HG02970 (cell line): ENCODE data around the gene MYO1F.
"Not testable (repeated sequence)": the region's sequence is repeated elsewhere in the genome, so short reads cannot be mapped to it uniquely, and the experiment has no call there.

Experiments used
- ATAC-seq: cut with Tn5 transposase; IDR thresholded peaks from one replicate; pipeline ENCODE4 v1.9.1; 2021; ENCODE audit warnings: mild to moderate bottlenecking, moderate library complexity, moderate number of reproducible peaks; ENCODE audit not compliant: unreplicated experiment, low FRiP score

Gene MYO1F

DNA sequence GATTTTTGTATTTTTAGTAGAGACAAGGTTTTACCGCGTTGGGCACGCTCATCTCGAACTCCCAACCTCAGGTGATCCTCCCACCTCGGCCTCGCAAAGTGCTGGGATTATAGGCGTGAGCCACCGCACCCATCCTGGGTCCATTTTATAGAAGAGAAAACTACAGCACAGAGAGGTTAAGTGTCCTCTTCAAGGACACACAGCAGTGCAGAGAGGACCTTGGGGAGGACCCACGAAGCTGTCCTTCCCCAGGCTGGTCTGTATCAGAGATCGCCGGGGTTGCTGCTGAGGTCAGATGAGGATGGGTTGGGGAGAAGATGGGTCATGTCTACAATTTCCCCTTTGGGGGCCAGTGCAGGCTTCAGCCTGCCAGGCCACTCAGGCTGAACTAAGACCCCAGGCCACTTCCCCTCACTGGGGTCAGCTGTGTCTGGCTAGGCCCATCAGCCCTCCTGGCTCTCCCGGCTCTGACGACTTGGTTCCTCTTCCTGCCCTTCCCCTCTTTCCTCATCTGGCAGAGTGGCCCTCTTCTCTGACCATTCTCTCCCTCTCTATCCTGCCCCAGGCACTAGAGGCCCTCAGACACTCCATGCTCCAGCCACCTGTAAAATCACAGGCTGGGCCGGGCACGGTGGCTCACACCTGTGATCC is 9.6 kb downstream of the MYO1F start:
- no peak for ATAC-seq

DNA sequence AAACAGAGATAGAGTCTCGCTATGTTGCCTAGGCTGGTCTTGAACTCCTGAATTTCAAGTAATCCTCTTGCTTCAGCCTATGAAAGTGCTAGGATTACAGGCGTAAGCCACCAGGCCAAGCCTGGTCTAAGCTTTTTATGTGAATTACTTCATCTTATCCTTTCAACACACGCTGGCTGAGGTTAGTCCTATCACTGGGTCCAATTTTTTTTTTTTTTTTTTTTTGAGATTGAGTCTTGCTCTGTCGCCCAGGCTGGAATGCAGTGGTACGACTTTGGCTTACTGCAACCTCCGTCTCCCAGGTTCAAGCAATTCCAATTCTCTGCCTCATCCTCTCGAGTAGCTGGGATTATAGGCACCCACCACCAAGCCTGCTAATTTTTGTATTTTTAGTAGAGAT is 10.4 kb downstream of the MYO1F start:
- ATAC-seq = no peak

DNA sequence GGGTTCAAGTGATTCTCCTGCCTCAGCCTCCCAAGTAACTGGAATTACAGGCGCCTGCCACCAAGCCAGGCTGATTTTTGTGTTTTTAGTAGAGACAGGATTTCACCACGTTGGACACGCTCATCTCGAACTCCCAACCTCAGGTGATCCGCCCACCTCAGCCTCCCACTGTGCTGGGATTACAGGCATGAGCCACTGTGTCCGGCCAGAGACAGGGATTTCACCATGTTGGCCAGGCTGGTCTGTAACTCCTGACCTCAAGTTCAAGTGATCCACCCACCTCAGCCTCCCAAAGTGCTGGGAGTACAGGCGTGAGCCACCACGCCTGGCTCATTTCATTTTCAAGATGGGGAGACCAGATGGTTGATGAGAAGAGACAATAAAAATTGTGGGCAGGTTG is 12.4 kb downstream of the MYO1F start:
- not testable (repeated sequence) for ATAC-seq

DNA sequence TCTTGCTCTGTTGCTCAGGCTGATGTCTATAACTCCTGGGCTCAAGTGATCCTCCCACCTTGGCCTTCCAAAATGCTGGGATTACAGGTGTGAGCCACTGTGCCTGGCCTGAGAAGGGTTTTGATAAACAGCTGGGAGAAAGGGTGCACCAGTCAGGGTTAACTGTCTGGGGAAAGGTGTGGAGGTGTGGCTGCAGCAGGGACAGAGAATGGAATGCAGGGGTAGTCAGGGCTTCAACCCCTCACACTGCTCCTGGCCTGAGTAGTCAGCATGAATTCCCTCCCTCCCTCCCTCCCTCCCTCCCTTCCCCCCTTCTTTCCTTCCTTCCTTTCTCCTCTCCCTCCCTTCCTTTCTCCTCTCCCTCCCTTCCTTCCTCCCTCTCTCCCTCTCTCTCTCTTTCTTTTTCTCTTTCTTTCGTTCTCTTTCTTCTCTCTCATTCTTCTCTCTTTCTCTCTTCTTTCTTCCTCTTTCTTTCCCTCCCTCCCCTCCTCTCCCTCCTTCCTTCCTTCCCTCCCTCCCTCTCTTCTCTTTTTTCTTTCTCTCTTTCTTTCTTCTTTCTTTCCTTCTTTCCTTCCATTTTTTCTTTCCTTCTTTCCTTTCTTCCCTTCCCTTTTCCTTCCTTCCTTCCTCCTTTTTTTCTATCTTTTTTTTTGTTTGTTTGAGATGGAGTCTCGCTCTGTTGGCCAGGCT is 16.0 kb downstream of the MYO1F start:
- no peak for ATAC-seq

DNA sequence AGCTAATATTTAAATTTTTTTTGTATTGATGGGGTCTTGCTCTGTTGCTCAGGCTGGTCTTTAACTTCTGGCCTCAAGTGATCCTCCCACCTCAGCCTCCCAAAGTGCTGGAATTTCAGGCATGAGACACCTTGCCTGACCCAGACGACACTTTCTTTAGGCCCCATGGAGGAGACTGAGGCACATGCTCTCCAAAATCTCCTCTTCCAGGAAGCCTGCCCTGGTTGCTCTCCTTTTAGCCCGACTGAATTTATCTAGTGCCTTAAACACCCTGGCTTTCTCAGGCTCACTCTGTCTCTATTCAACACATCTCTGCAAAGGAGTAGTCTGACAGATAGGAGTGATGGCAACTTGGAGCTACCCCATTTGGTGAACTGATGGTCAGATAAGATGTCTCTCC is 18.9 kb downstream of the MYO1F start:
- ATAC-seq = no peak

DNA sequence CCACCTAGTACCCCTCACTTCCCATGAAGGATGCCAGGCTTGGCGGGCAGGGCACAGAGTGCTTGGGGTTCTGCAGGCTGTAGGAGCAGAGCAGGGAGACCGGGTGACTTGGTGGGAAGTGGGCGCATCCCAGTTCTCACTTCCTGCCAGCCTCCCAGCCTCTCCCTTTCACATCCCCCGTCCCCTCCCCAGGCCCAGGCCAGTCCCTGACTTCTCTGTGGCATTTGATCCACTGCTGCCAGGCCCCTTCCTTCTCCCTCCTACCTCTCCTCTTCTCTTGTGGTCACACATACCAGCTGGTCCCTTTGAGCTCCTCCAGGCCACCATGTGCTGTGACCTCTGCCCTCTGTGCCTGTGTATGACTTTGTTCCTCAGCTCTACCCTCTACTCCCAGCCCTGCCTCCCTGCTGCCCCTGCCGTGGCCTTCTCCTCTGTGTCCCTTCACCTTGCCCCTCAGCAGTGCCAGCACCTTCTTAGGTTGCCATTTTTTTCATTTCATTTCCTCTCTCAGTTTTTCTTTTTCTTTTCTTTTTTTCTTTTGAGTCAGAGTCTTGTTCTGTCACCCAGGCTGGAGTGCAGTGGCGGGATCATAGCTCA is 19.5 kb downstream of the MYO1F start:
- no peak for ATAC-seq

DNA sequence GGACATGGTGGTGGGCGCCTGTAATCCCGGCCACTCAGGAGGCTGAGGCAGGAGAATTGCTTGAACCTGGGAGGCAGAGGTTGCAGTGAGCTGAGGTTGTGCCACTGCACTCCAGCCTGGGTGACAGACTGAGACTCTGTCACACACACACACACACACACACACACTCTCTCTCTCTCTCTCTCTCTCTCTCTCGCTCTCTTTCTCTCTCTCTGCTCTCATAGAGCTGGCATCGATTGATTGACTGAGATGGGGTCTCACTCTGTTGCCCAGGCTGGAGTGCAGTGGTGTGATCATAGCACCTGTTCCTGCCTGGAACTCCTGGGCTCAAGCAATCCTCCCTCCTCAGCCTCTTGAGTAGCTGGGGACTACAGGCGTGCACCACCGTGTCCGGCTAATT is 23.5 kb downstream of the MYO1F start:
- ATAC-seq = not testable (repeated sequence)

DNA sequence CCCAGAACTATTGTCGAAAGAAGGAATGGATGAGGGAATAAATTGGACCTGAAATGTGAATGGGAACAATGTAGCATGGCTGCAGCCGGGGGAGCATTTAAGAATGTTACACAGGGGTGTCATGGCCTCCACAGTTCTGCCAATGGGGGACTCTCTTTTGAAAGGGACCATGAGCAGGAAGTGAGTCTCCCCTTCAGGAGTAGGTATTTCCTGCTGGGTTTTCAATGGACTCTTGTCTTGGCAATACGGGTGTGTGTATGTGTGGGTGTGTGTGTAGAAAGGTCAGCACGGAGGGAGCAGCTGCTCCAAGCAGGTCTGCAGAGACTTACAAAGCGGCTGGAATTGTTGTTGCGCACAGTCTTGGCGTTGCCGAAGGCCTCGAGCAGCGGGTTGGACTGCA is 24.4 kb downstream of the MYO1F start:
- ATAC-seq = no peak

DNA sequence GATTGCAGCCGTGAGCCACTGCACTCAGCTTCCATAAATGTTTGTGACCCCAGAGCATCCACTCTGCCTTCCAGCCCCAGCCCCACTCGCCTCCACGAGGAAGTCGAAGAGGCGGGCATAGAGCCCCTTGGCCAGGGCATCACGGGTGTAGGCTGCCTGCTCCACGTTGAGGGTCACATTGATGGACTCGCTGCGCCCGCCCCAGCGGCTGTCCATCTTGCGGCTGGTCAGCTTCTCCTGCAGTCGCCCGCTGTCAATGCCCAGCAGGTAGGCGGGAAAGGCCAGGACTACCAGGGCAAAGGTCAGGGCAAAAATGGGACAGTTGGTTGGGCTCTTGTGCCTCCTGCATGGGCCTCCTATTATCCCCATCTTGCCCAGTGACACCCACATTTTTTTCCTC is 27.2 kb downstream of the MYO1F start:
- ATAC-seq = no peak

DNA sequence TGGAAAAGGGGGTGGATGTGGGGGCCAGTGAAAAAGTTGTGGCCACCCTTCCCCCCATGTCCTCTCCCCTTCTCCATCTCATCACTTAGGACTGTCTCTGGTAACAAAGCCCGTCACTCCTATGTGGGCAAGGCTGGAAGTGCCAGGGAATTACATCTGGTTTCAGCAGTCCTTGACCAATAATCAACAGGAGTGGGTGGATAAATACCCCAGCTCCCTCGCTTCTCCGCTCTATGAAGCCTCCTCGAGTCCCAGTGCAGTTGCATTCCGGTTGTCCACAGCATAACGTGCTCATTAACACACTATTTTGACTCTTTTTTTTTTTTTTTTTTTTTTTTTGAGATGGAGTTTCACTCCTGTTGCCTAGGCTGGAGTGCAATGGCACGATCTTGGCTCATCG is 31.5 kb downstream of the MYO1F start:
- no peak for ATAC-seq

DNA sequence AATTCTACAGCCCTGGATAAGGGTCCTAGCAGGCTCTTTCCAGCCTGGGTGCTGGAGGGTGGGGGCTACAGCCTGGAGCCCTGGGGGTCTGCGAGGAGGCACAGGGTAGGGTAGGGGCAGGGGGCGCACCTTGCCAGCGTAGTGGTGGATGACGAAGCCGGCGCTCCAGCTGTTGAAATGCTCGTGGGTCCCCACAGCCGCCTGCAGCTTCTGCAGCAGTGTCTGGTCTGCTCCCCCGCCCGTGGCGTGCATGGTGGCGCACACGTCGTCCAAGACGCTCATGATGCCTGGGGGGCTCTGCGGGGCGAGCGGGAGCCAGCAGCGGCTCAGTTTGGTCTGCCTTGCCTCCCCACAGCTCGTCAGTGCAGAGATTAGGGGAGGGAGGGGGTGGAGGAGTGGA is 33.1 kb downstream of the MYO1F start:
- no peak for ATAC-seq

DNA sequence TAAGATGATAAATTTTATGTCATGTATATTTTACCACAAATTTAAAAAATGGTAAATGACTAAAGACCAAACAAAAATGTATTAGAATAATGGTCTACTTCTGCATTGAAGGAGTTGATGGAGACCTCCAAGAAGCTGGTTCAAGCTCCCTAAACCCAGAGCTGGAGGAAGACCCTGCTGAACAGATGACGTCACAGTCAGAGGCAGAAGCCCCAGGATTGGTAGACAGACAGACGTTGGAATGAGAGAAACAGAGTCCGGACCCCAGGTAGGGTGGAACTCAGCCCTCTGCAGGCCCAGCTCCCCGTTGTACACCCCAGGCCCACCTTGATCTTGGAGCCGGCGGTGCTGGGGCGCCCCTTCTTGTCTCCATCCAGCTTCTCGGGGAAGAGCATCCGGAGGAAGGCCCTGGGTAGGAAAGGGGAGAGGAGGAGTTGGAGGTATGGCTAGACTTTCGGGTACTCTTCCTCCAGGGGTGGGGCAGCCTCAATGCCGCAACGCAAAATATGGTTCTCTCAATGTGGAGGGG is 37.6 kb downstream of the MYO1F start:
- ATAC-seq = no peak

DNA sequence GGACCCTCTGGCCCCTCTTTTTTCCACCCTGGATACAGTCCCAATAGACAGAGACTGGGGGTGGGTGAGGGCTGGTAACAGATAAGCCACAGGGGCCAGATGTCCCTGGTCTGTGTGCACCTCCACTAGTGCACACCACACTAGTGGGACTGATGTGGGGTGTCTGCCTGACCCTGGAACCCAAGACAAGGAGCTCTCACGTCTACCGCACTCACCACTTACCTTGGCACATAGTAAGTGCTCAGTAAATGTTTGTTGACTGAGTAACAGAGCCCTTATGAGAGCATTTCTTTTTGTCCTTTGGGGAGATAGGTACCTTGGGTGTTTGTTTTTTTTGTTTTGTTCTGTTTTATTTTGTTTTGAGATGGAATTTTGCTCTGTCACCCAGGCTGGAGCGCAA is 40.1 kb downstream of the MYO1F start:
- no peak for ATAC-seq

DNA sequence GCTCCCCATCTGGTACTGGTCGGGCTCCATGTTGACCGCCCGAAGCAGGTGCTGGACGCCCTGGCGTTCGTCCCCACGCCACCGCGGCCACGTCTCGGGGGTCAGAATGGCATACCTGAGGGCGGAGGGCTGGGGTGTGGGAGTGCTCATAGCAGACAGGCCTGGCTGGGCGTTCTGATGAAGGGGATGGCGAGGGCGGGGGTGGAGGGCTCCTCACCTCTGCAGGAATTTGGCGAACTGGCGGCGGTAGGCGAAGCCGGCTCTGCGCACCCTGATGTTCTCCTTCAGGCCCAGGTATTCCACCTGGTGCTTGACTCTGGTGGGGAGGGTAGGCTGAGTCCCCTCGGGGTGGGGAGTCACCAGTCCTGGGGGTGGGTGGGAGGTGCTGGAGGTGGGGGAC is 41.0 kb downstream of the MYO1F start:
- no peak for ATAC-seq

DNA sequence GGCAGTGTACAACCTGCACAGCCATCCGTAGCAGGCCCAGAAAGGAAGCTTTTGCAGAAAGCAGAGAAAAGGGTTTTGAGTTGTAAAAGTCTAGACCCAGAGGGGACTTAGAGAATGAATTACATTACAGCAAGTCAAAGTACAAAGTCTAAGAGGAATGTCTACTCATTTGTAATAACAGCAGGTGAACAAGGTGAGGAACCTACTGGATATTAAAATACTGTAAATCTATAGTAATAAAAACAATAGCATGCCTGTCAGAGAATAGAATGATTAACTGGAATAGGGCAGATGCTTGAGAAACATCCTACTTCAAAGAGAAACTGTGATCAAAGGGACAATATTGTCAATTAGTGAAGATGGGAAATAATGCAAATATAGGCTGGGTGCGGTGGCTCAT is 45.0 kb downstream of the MYO1F start:
- ATAC-seq = no peak

DNA sequence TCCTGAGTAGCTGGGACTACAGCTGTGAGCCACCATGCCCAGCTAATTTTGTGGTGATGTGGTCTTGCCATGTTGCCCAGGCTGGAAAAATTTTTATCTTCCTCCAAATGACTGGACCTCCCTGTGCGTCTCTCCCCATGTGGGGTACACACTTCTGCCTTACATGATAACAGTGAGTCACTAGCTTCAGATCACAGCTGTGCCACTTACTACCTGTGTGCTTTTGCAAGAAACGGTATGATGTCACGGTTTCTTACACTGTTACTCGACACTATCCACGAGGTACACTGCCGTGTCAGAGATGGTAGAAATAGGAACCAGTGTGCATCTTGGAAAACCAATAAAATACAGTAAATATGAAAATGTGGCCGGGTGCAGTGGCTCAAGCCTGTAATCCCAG is 45.8 kb downstream of the MYO1F start:
- no peak for ATAC-seq

DNA sequence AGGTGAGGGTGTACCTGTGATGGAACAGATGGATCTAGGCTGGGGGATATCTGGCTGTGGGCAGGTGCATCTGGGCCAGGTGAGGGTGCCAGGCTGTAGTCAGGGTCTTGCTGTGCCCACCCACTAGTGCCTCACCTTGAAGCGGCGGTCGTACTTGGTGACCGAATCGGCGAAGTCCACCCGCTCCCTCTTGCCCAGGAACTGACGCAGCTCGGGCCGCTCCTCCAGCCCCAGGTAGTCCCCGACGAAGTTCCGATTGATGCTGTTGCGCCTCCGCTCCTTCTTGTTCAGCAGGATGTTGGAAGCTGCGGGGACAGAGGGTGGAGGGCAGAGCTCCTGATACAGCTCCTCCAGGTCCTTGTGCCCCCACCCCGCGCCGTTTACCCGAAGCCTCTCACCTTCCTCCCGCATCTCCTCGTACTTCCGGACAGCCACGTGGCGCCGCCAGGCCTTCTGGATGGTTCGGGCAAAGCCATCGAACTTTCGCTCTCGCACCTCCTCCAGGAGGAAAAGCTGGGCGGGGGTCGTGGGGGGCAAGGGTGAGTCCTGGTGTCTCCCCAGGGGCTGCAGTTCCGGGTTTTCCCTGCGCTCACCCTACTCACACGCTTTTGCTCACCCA is 47.1 kb downstream of the MYO1F start:
- ATAC-seq = no peak

DNA sequence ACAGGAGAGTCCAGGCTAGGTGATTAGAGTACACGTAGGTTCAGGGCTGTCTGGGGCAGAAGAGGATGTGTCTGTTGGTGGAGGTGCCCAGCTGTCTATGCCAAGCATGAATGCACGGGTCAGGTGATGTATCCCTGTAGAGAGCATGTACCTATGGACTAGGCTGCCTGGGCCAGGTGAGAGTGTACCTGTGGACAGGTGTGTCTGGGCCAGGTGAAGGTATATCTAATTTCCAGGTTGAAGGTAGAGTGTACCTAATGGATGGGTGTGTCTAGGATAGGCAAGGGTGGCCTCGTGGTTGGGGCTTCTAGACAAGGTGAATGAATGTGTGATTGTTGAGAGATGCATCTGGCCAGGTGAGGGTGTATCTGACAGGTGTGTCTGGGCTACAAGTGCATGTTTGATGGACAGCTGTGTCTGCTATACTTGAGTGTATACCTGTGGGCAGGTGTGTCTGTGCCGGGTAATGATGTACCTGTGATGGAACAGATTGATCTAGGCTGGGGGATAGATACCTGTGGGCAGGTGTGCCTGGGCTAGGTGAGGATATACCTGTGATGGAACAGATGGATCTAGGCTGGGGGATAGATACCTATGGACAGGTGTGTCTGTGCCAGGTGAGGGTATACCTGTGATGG is 47.8 kb downstream of the MYO1F start:
- no peak for ATAC-seq

DNA sequence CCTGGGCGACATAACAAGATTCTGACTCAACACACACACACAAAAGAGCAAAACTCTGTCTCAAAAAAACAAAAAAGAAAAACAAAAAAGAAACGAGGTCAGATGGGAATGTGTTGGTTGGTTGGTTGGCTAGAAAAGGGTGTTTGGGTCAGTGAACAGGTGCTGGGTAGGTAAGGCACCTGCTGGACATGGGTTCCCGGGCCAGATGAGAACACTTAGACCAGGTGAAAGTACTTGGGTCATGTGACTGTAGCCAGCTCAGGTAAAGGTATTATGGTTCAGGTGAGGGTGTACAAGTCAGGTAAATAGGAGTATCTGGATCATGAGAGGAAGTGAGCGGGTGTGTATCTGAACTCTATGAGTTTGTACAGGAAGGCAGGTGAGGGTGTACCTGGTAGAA is 48.7 kb downstream of the MYO1F start:
- no peak for ATAC-seq

DNA sequence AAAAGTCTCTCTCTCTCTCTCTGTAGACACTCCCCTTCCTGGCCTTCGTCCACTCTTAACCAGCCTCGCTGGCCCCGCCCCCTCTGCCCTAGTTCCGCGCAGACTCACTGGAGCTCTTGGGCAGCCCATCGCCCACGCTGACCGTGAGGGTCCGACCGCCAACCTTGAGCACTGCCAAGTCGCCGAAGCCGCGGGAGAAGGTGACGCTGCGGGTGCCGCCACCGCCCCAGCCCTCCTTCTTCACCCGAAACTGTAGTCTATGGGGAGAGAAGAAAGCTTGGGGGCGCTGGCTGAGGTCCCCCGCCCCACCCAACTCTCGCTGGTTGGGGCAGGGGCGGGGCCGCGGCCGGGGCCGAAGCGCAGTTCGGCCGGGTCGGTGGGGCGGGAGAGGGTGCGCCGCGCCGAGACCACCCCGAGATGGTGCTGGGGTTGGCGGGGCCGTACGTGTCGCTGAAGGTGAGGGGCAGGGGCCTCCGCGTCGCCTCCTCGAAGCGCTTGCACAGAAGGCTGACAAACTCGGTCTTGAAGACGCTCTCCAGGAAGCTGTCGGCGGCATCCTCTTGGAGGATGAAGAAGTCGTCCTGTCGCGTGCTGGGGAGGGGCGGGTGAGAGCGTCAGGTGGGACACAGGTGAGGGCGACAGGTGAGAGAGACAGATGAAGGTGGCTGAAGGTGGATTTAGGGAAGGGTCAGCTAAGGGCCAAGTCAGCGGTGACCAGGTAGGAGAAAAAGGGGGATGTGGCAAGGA is 50.7 kb downstream of the MYO1F start:
- no peak for ATAC-seq

DNA sequence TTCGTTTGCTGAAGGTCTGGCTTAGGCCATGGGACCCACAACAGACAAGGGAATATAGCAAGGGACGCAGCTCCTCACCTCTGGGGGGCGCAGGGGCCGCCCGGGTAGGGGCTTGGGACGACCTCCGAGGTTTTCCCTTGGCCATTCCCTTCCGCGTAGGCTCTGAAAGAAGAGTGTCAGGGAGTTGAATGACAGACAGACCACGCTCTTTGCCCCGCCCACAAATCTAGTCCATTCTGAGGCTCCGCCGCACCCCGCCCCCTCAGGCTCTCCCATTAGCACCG is 51.9 kb downstream of the MYO1F start:
- ATAC-seq = no peak
